ENCODE results near the gene BFSP1.

The BFSP1 gene

GRCh38 chr20:17530716-17531664, at the start of gene BFSP1:
BFSP1 (minus strand) TSS chr20:17531379; CDS start chr20:17531329, 50 bp downstream.
- no peaks in the 10 kb centered on the region for H3K9me3 ChIP-seq (ENCODE audit: low read depth, low read length)
- H3K4me3 ChIP-seq = peak within 1 kb of the TSS; percentile 85
- DNase-seq (ENCODE audit: low read depth, low spot score) = no peak
- TF ChIP-seq EZH2 (IDR thresholded peaks at IDR 0.05) (no peak), POLR2AphosphoS5 (IDR thresholded peaks at IDR 0.05; ENCODE audit: borderline replicate concordance, low read depth, low read length) (peak; percentile 43)
- peak within 1 kb of the TSS; percentile 90 for H3K9ac ChIP-seq (ENCODE audit: insufficient read length)
- no peaks in the 10 kb centered on the region for H3K36me3 ChIP-seq (ENCODE audit: insufficient read depth, low read length)
- peak within 1 kb of the TSS; percentile 86 for H3K27ac ChIP-seq

GRCh38 chr20:17580895-17581294, 49.7 kb upstream of the BFSP1 start:
- TF ChIP-seq FOXP2 (optimal IDR thresholded peaks at IDR 0.05; ENCODE audit: control extremely low read depth, extremely low read length, insufficient read depth) (no peak), POLR2AphosphoS5 (IDR thresholded peaks at IDR 0.05; ENCODE audit: borderline replicate concordance, low read depth, low read length) (no peak), EZH2 (IDR thresholded peaks at IDR 0.05) (no peak)
- no peak for DNase-seq (ENCODE audit: low read depth, low spot score)
- H3K9ac ChIP-seq (ENCODE audit: insufficient read length) = no peak overlapping the region

GRCh38 chr20:17579369-17580039, 48.3 kb upstream of the BFSP1 start:
- H3K9me3 ChIP-seq (ENCODE audit: low read depth, low read length) = no peaks in the 10 kb centered on the region
- H3K27ac ChIP-seq = no peak overlapping the region
- H3K4me3 ChIP-seq = no peak overlapping the region
- DNase-seq (ENCODE audit: low read depth, low spot score) = no peak
- H3K9ac ChIP-seq (ENCODE audit: insufficient read length) = no peak overlapping the region
- TF ChIP-seq POLR2AphosphoS5 (IDR thresholded peaks at IDR 0.05; ENCODE audit: borderline replicate concordance, low read depth, low read length) = no peak
- no peak for TF ChIP-seq FOXP2 (optimal IDR thresholded peaks at IDR 0.05; ENCODE audit: control extremely low read depth, extremely low read length, insufficient read depth)
- no peak for TF ChIP-seq EZH2 (IDR thresholded peaks at IDR 0.05)
- H3K36me3 ChIP-seq (ENCODE audit: insufficient read depth, low read length) = no peaks in the 10 kb centered on the region

More at GRCh38 chr20:17580895-17581294, 49.7 kb upstream of the BFSP1 start:
- no peak overlapping the region for H3K4me3 ChIP-seq
- no peak overlapping the region for H3K27ac ChIP-seq
- H3K36me3 ChIP-seq (ENCODE audit: insufficient read depth, low read length) = no peaks in the 10 kb centered on the region
- no peaks in the 10 kb centered on the region for H3K9me3 ChIP-seq (ENCODE audit: low read depth, low read length)

GRCh38 chr20:17576215-17576614, 45.0 kb upstream of the BFSP1 start:
- Histone ChIP-seq H3K9ac (ENCODE audit: insufficient read length) (no peak overlapping the region), H3K27ac (no peak overlapping the region), H3K36me3 (ENCODE audit: insufficient read depth, low read length) (peaks cover 8% of the 10 kb centered on the region), H3K9me3 (ENCODE audit: low read depth, low read length) (no peaks in the 10 kb centered on the region), H3K4me3 (no peak overlapping the region)
- no peak for DNase-seq (ENCODE audit: low read depth, low spot score)
- no peak for TF ChIP-seq FOXP2 (optimal IDR thresholded peaks at IDR 0.05; ENCODE audit: control extremely low read depth, extremely low read length, insufficient read depth)

- DNase-seq (ENCODE audit: low read depth, low spot score) = no peak
- TF ChIP-seq FOXP2 (optimal IDR thresholded peaks at IDR 0.05; ENCODE audit: control extremely low read depth, extremely low read length, insufficient read depth) (no peak), EZH2 (IDR thresholded peaks at IDR 0.05) (no peak), POLR2AphosphoS5 (IDR thresholded peaks at IDR 0.05; ENCODE audit: borderline replicate concordance, low read depth, low read length) (no peak)
- no peak overlapping the region for H3K9ac ChIP-seq (ENCODE audit: insufficient read length)
- no peak overlapping the region for H3K4me3 ChIP-seq
- no peaks in the 10 kb centered on the region for H3K9me3 ChIP-seq (ENCODE audit: low read depth, low read length)
- H3K27ac ChIP-seq = no peak overlapping the region
- peaks cover 8% of the 10 kb centered on the region for H3K36me3 ChIP-seq (ENCODE audit: insufficient read depth, low read length)
Measured at GRCh38 chr20:17573463-17573862, 42.3 kb upstream of the BFSP1 start.

GRCh38 chr20:17572034-17572638, 41.0 kb upstream of the BFSP1 start:
- Histone ChIP-seq H3K4me3 (peak overlapping the region; percentile 96; the same call in 1 of the 2 replicates), H3K9ac (ENCODE audit: insufficient read length) (peak overlapping the region; percentile 88), H3K27ac (no peak overlapping the region), H3K9me3 (ENCODE audit: low read depth, low read length) (no peaks in the 10 kb centered on the region), H3K36me3 (ENCODE audit: insufficient read depth, low read length) (peaks cover 8% of the 10 kb centered on the region)
- TF ChIP-seq POLR2AphosphoS5 (IDR thresholded peaks at IDR 0.05; ENCODE audit: borderline replicate concordance, low read depth, low read length) (no peak), FOXP2 (optimal IDR thresholded peaks at IDR 0.05; ENCODE audit: control extremely low read depth, extremely low read length, insufficient read depth) (no peak), EZH2 (IDR thresholded peaks at IDR 0.05) (no peak)
- no peak for DNase-seq (ENCODE audit: low read depth, low spot score)

- H3K36me3 ChIP-seq (ENCODE audit: insufficient read depth, low read length) = peaks cover 8% of the 10 kb centered on the region
- no peak for DNase-seq (ENCODE audit: low read depth, low spot score)
- peak overlapping the region; percentile 96 for H3K4me3 ChIP-seq
- no peak overlapping the region for H3K27ac ChIP-seq
- TF ChIP-seq FOXP2 (optimal IDR thresholded peaks at IDR 0.05; ENCODE audit: control extremely low read depth, extremely low read length, insufficient read depth) = no peak
- TF ChIP-seq POLR2AphosphoS5 (IDR thresholded peaks at IDR 0.05; ENCODE audit: borderline replicate concordance, low read depth, low read length) = no peak
- TF ChIP-seq EZH2 (IDR thresholded peaks at IDR 0.05) = no peak
- no peaks in the 10 kb centered on the region for H3K9me3 ChIP-seq (ENCODE audit: low read depth, low read length)
- peak overlapping the region; percentile 88 for H3K9ac ChIP-seq (ENCODE audit: insufficient read length)
Measured at GRCh38 chr20:17571153-17571527, 40.0 kb upstream of the BFSP1 start.
